ENCODE measurements around the gene ATL3.
"Not testable (repeated sequence)": the region's sequence is repeated elsewhere in the genome, so short reads cannot be mapped to it uniquely, and the experiment has no call there.

ATL3 gene

GRCh38 chr11:63583357-63583677, 87.9 kb downstream of the ATL3 start:
- no peak for DNase-seq

GRCh38 chr11:63581224-63581623, 90.0 kb downstream of the ATL3 start:
- not testable (repeated sequence) for DNase-seq

GRCh38 chr11:63578882-63579281, 92.3 kb downstream of the ATL3 start:
- not testable (repeated sequence) for DNase-seq

- DNase-seq: no peak
Observed at GRCh38 chr11:63574856-63575602, 96.1 kb downstream of the ATL3 start.
